H1 (cell line): ENCODE measurements around the gene GARNL3. TPM values are rescaled to one million over a fixed set of nuclear protein-coding genes. Genes with fewer than 3 reads are reported as not detected.

Experiments
- GABPA ChIP-seq: IDR thresholded peaks from 2 replicates; pipeline ENCODE4 v1.6.1; 2011; ENCODE audit warnings: mild to moderate bottlenecking, low read length, moderate library complexity, borderline replicate concordance; ENCODE audit not compliant: insufficient read depth
- MAFK ChIP-seq: IDR thresholded peaks from 2 replicates; pipeline ENCODE4 v1.6.1; 2012; ENCODE audit warnings: low read depth, mild to moderate bottlenecking, improper control_type of control experiment, low read length
- RAD21 ChIP-seq, 2 experiments: IDR thresholded peaks in 1 of 2; conservative IDR thresholded peaks in 1 of 2; 2 replicates each; pipeline ENCODE4 v1.6.1; 2011; ENCODE audit warnings: low read depth in 2 of 2, low read length in 2 of 2, improper control_type of control experiment in 1 of 2, inconsistent platforms in 1 of 2, mild to moderate bottlenecking in 1 of 2, moderate library complexity in 1 of 2
- SIRT6 ChIP-seq: IDR thresholded peaks from one replicate; pipeline ENCODE4 v1.7.1; 2012; ENCODE audit warnings: low read length, inconsistent platforms
- SP4 ChIP-seq: IDR thresholded peaks from 2 replicates; pipeline ENCODE4 v1.6.1; 2012; ENCODE audit warnings: low read length, inconsistent platforms
- TAF7 ChIP-seq: optimal IDR thresholded peaks from 2 replicates; pipeline ENCODE3; 2011; ENCODE audit warnings: low read depth, mild to moderate bottlenecking, inconsistent platforms, low read length, moderate library complexity, borderline replicate concordance
- TBP ChIP-seq: IDR thresholded peaks from 2 replicates; pipeline ENCODE4 v1.6.1; 2011; ENCODE audit warnings: low read depth, low read length, improper control_type of control experiment
- polyA plus RNA-seq, 7 experiments: library from polyadenylated mRNA; depleted of rRNA in 3 of 7; stranded (reverse) in 5 of 7; unstranded in 2 of 7; fragments of >200 nt in 5 of 7; fragments of 200-250 nt in 2 of 7; gene quantifications; 1 replicate in 5 of 7; 2 replicates in 1 of 7; 4 replicates in 1 of 7; pipeline versions ENCODE4 v1.2.1 to v1.2.3, GENCODE V29; 2011 to 2013; ENCODE audit warnings: missing spikeins in 2 of 7, mixed read lengths in 2 of 7
- total RNA-seq: library from RNA; stranded (reverse); fragmentation: NEBNext Ultra II Directional; extraction: Animal tissue kit (Norgen Biotek cat#: 25700); gene quantifications from 2 replicates; pipeline ENCODE4 v1.2.1, GENCODE V29; 2021
- TF ChIP-seq, protein P1 (sequence below), 3 experiments: IDR thresholded peaks; 1 replicate in 2 of 3; 2 replicates in 1 of 3; pipeline versions ENCODE4 v1.5.1 to v1.6.1; 2011; ENCODE audit warnings: low read length in 3 of 3, mild to moderate bottlenecking in 3 of 3, inconsistent platforms in 2 of 3, low read depth in 1 of 3, moderate library complexity in 1 of 3; ENCODE audit not compliant: insufficient read depth in 1 of 3; ENCODE audit errors: control extremely low read depth in 1 of 3

The GARNL3 gene
- total and polyA plus RNA-seq, 2 of the 8 experiments (the other 6 are each of a cell fraction or from before 2014, with no cell fraction given): 6.5 to 18.3 TPM

DNA sequence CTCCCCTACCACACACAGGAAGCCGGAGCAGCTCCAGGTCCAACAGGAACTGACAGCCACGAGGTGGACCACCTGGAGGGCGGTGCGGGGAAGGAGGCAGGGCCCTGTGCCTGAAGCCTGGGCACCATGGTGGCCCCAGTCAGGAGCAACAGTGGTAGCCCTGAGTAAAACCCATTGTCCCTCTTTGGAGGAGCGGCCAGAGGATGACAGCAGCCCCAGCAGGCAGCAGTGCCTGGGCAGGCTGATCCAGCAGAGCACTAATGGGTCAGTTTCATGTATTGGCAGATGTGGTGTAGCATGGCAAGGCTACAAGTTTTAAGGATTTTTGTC, 47.7 kb upstream of the GARNL3 start (continued):
- no peak for TF ChIP-seq SP4
- TF ChIP-seq MAFK: no peak
- TF ChIP-seq, protein P1, sequence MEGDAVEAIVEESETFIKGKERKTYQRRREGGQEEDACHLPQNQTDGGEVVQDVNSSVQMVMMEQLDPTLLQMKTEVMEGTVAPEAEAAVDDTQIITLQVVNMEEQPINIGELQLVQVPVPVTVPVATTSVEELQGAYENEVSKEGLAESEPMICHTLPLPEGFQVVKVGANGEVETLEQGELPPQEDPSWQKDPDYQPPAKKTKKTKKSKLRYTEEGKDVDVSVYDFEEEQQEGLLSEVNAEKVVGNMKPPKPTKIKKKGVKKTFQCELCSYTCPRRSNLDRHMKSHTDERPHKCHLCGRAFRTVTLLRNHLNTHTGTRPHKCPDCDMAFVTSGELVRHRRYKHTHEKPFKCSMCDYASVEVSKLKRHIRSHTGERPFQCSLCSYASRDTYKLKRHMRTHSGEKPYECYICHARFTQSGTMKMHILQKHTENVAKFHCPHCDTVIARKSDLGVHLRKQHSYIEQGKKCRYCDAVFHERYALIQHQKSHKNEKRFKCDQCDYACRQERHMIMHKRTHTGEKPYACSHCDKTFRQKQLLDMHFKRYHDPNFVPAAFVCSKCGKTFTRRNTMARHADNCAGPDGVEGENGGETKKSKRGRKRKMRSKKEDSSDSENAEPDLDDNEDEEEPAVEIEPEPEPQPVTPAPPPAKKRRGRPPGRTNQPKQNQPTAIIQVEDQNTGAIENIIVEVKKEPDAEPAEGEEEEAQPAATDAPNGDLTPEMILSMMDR (IDR thresholded peaks at IDR 0.05; ENCODE audit: control extremely low read depth in 1 of 3, insufficient read depth in 1 of 3, low read depth in 1 of 3, low read length in 3 of 3): no peak
- no peak for TF ChIP-seq RAD21 (IDR thresholded peaks at IDR 0.05 in 1 of 2, conservative IDR thresholded peaks at IDR 0.05 in 1 of 2; ENCODE audit: low read depth in 2 of 2, low read length in 2 of 2)
- TF ChIP-seq SIRT6: no peak
- no peak for TF ChIP-seq TBP
- TF ChIP-seq TAF7: no peak
- TF ChIP-seq GABPA: no peak
- TF ChIP-seq, all 59 proteins: peak for 0
